ENCODE data around the gene SACM1L.
"Not testable (repeated sequence)": the region's sequence is repeated elsewhere in the genome, so short reads cannot be mapped to it uniquely, and the experiment has no call there.

SACM1L gene

GRCh38 chr3:45746165-45746776 is 57.1 kb downstream of the SACM1L start:
- peaks cover 66% of the 10 kb centered on the region for H3K36me3 ChIP-seq (ENCODE audit: insufficient read depth, insufficient read length, low read length)
- DNase-seq (ENCODE audit: low read depth, low spot score) = no peak
- H3K4me3 ChIP-seq (ENCODE audit: insufficient read length, low read depth) = no peak overlapping the region
- no peaks in the 10 kb centered on the region for H3K9me3 ChIP-seq (ENCODE audit: insufficient read depth, low read length)
- no peaks in the 10 kb centered on the region for H3K27me3 ChIP-seq (ENCODE audit: insufficient read depth, insufficient read length)
- no peak for TF ChIP-seq ZNF274 (IDR thresholded peaks at IDR 0.05; ENCODE audit: low read depth, low read length)
- TF ChIP-seq SUZ12 (IDR thresholded peaks at IDR 0.05; ENCODE audit: extremely low read depth, insufficient read depth, insufficient read length) = no peak
- TF ChIP-seq YY1 (IDR thresholded peaks at IDR 0.05; ENCODE audit: insufficient read depth, insufficient read length) = no peak
- no peak overlapping the region for H3K9ac ChIP-seq (ENCODE audit: insufficient read length, low read depth)
- peaks cover 10% of the 10 kb centered on the region for H3K4me1 ChIP-seq (ENCODE audit: insufficient read depth, insufficient read length)

GRCh38 chr3:45746777-45747622 is 57.8 kb downstream of the SACM1L start:
- Histone ChIP-seq H3K27me3 (ENCODE audit: insufficient read depth, insufficient read length) (no peaks in the 10 kb centered on the region), H3K4me3 (ENCODE audit: insufficient read length, low read depth) (no peak overlapping the region), H3K9me3 (ENCODE audit: insufficient read depth, low read length) (no peaks in the 10 kb centered on the region), H3K9ac (ENCODE audit: insufficient read length, low read depth) (no peak overlapping the region), H3K4me1 (ENCODE audit: insufficient read depth, insufficient read length) (peaks cover 10% of the 10 kb centered on the region), H3K36me3 (ENCODE audit: insufficient read depth, insufficient read length, low read length) (peaks cover 62% of the 10 kb centered on the region)
- no peak for TF ChIP-seq SUZ12 (IDR thresholded peaks at IDR 0.05; ENCODE audit: extremely low read depth, insufficient read depth, insufficient read length)
- TF ChIP-seq YY1 (IDR thresholded peaks at IDR 0.05; ENCODE audit: insufficient read depth, insufficient read length) = no peak
- TF ChIP-seq ZNF274 (IDR thresholded peaks at IDR 0.05; ENCODE audit: low read depth, low read length) = no peak
- no peak for DNase-seq (ENCODE audit: low read depth, low spot score)

GRCh38 chr3:45748068-45748467 is 58.9 kb downstream of the SACM1L start:
- Histone ChIP-seq H3K9ac (ENCODE audit: insufficient read length, low read depth) (no peak overlapping the region), H3K27me3 (ENCODE audit: insufficient read depth, insufficient read length) (no peaks in the 10 kb centered on the region), H3K9me3 (ENCODE audit: insufficient read depth, low read length) (no peaks in the 10 kb centered on the region), H3K36me3 (ENCODE audit: insufficient read depth, insufficient read length, low read length) (peaks cover 52% of the 10 kb centered on the region), H3K4me1 (ENCODE audit: insufficient read depth, insufficient read length) (peaks cover 10% of the 10 kb centered on the region), H3K4me3 (ENCODE audit: insufficient read length, low read depth) (no peak overlapping the region)
- no peak for DNase-seq (ENCODE audit: low read depth, low spot score)
- TF ChIP-seq ZNF274 (IDR thresholded peaks at IDR 0.05; ENCODE audit: low read depth, low read length) (no peak), SUZ12 (IDR thresholded peaks at IDR 0.05; ENCODE audit: extremely low read depth, insufficient read depth, insufficient read length) (no peak), YY1 (IDR thresholded peaks at IDR 0.05; ENCODE audit: insufficient read depth, insufficient read length) (no peak)

- H3K4me3 ChIP-seq (ENCODE audit: insufficient read length, low read depth); DNase-seq (ENCODE audit: low read depth, low spot score); H3K27me3 ChIP-seq (ENCODE audit: insufficient read depth, insufficient read length); H3K9ac ChIP-seq (ENCODE audit: insufficient read length, low read depth); H3K9me3 ChIP-seq (ENCODE audit: insufficient read depth, low read length): not testable (repeated sequence)
- H3K4me1 ChIP-seq (ENCODE audit: insufficient read depth, insufficient read length) = peaks cover 10% of the 10 kb centered on the region
- peaks cover 41% of the 10 kb centered on the region for H3K36me3 ChIP-seq (ENCODE audit: insufficient read depth, insufficient read length, low read length)
Observed at GRCh38 chr3:45749036-45749600, 59.9 kb downstream of the SACM1L start.

- Histone ChIP-seq H3K4me1 (ENCODE audit: insufficient read depth, insufficient read length) (peaks cover 10% of the 10 kb centered on the region), H3K9me3 (ENCODE audit: insufficient read depth, low read length) (no peaks in the 10 kb centered on the region), H3K36me3 (ENCODE audit: insufficient read depth, insufficient read length, low read length) (peaks cover 34% of the 10 kb centered on the region), H3K4me3 (ENCODE audit: insufficient read length, low read depth) (no peak overlapping the region), H3K27me3 (ENCODE audit: insufficient read depth, insufficient read length) (no peaks in the 10 kb centered on the region), H3K9ac (ENCODE audit: insufficient read length, low read depth) (no peak overlapping the region)
- no peak for DNase-seq (ENCODE audit: low read depth, low spot score)
- TF ChIP-seq SUZ12 (IDR thresholded peaks at IDR 0.05; ENCODE audit: extremely low read depth, insufficient read depth, insufficient read length) = no peak
- TF ChIP-seq ZNF274 (IDR thresholded peaks at IDR 0.05; ENCODE audit: low read depth, low read length) = no peak
- no peak for TF ChIP-seq YY1 (IDR thresholded peaks at IDR 0.05; ENCODE audit: insufficient read depth, insufficient read length)
Observed at GRCh38 chr3:45749880-45750279, 60.7 kb downstream of the SACM1L start.

- H3K4me1 ChIP-seq (ENCODE audit: insufficient read depth, insufficient read length) = peaks cover 7% of the 10 kb centered on the region
- H3K9me3 ChIP-seq (ENCODE audit: insufficient read depth, low read length) = no peaks in the 10 kb centered on the region; the same call in 1 of the 2 replicates
- no peak overlapping the region for H3K9ac ChIP-seq (ENCODE audit: insufficient read length, low read depth)
- no peaks in the 10 kb centered on the region for H3K27me3 ChIP-seq (ENCODE audit: insufficient read depth, insufficient read length)
- H3K36me3 ChIP-seq (ENCODE audit: insufficient read depth, insufficient read length, low read length) = peaks cover 16% of the 10 kb centered on the region
- no peak for DNase-seq (ENCODE audit: low read depth, low spot score)
- TF ChIP-seq YY1 (IDR thresholded peaks at IDR 0.05; ENCODE audit: insufficient read depth, insufficient read length) (no peak), ZNF274 (IDR thresholded peaks at IDR 0.05; ENCODE audit: low read depth, low read length) (no peak), SUZ12 (IDR thresholded peaks at IDR 0.05; ENCODE audit: extremely low read depth, insufficient read depth, insufficient read length) (no peak)
- no peak overlapping the region for H3K4me3 ChIP-seq (ENCODE audit: insufficient read length, low read depth)
Observed at GRCh38 chr3:45751537-45752242, 62.5 kb downstream of the SACM1L start.

GRCh38 chr3:45753095-45753494 is 63.9 kb downstream of the SACM1L start:
- DNase-seq (ENCODE audit: low read depth, low spot score) = no peak

More at GRCh38 chr3:45753095-45753494, 63.9 kb downstream of the SACM1L start:
- Histone ChIP-seq H3K9ac (ENCODE audit: insufficient read length, low read depth) (no peak overlapping the region), H3K36me3 (ENCODE audit: insufficient read depth, insufficient read length, low read length) (peaks cover 2% of the 10 kb centered on the region), H3K4me1 (ENCODE audit: insufficient read depth, insufficient read length) (peaks cover 1% of the 10 kb centered on the region), H3K4me3 (ENCODE audit: insufficient read length, low read depth) (no peak overlapping the region), H3K9me3 (ENCODE audit: insufficient read depth, low read length) (no peaks in the 10 kb centered on the region; the same call in 1 of the 2 replicates), H3K27me3 (ENCODE audit: insufficient read depth, insufficient read length) (no peaks in the 10 kb centered on the region)
- TF ChIP-seq YY1 (IDR thresholded peaks at IDR 0.05; ENCODE audit: insufficient read depth, insufficient read length) = no peak
- TF ChIP-seq ZNF274 (IDR thresholded peaks at IDR 0.05; ENCODE audit: low read depth, low read length) = no peak
- no peak for TF ChIP-seq SUZ12 (IDR thresholded peaks at IDR 0.05; ENCODE audit: extremely low read depth, insufficient read depth, insufficient read length)
